C1 segment of cervical spinal cord (tissue), 14 donors: ENCODE measurements around the gene GPR183.

ENCODE experiments used
- DNase-seq, 14 donors: peaks; one replicate each; lab custom pipeline; 2025; lab: John Stamatoyannopoulos, UW

The GPR183 gene

GRCh38 chr13:99311748-99312492 lies 4.7 kb upstream of the GPR183 start:
- no peak for DNase-seq

GRCh38 chr13:99311137-99311536 lies 3.9 kb upstream of the GPR183 start:
- DNase-seq = no peak

- DNase-seq = no peak
Observed at GRCh38 chr13:99310382-99311031, 3.3 kb upstream of the GPR183 start.

- DNase-seq = no peak
Observed at GRCh38 chr13:99308471-99309087, 1.4 kb upstream of the GPR183 start.

GRCh38 chr13:99307648-99308339 lies 595 bp upstream of the GPR183 start:
- DNase-seq = no peak

- no peak for DNase-seq
Observed at GRCh38 chr13:99305566-99305965, 1.6 kb downstream of the GPR183 start.

GRCh38 chr13:99305158-99305557 lies 2.0 kb downstream of the GPR183 start:
- DNase-seq = no peak

- no peak for DNase-seq
Observed at GRCh38 chr13:99304541-99304940, 2.7 kb downstream of the GPR183 start.

- DNase-seq = peak in 5 of 14 donors; percentile 10 to 47 (median 41)
Observed at GRCh38 chr13:99303863-99304521, 3.2 kb downstream of the GPR183 start.

- DNase-seq = no peak
Observed at GRCh38 chr13:99302637-99303505, 4.3 kb downstream of the GPR183 start.

GRCh38 chr13:99301913-99302636 lies 5.1 kb downstream of the GPR183 start:
- no peak for DNase-seq

- no peak for DNase-seq
Observed at GRCh38 chr13:99301056-99301838, 6.0 kb downstream of the GPR183 start.

- no peak for DNase-seq
Observed at GRCh38 chr13:99299920-99300341, 7.3 kb downstream of the GPR183 start.

GRCh38 chr13:99299256-99299919 lies 7.8 kb downstream of the GPR183 start:
- no peak for DNase-seq

GRCh38 chr13:99298056-99298455 lies 9.1 kb downstream of the GPR183 start:
- DNase-seq = no peak

GRCh38 chr13:99297331-99297730 lies 9.9 kb downstream of the GPR183 start:
- DNase-seq = no peak

GRCh38 chr13:99296398-99296797 lies 10.8 kb downstream of the GPR183 start:
- no peak for DNase-seq

GRCh38 chr13:99295488-99296252 lies 11.5 kb downstream of the GPR183 start:
- DNase-seq = no peak
